ENCODE measurements around the gene TSHZ1. TPM values are rescaled to one million over a fixed set of nuclear protein-coding genes. Genes with fewer than 3 reads are reported as not detected.
A peak's percentile ranks its signal among the peaks of the same experiment; 100 is the strongest.

TSHZ1 gene
- polyA plus RNA-seq, 1 of the 3 experiments (the other 2 are of a cell fraction) = 2.6 TPM

DNA sequence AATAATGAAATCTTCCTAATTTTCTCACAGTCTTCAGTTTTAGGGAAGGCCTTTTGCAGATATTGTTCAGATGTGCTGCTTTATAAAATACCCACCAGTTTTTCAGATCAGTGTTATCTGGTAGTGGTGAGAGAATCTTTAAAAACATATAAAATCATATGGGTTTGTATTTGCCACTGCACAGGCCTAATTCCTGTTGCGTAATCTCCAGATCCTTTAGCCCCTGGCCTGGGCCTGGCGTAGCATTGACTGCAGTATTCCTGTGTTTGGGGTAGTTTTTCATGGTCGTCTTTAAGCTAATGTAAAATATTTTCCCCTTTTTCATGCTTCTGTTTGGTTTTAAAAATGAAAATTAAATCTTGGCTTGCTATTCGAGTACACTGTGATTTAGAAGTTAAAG, 43.2 kb downstream of the TSHZ1 start:
- no peaks in the 10 kb centered on the region for H3K36me3 ChIP-seq (replicated peaks in 1 of 2; ENCODE audit: control insufficient read depth in 1 of 2, insufficient read depth in 2 of 2, low read length in 1 of 2)
- 0 out of 2 replicates have a peak, but pooled peaks cover 3% of the 10 kb centered on the region for H3K79me2 ChIP-seq (ENCODE audit: insufficient read depth)
- H3K4me3 ChIP-seq (ENCODE audit: low read depth in 2 of 2, low read length in 1 of 2) = no peak overlapping the region
- 82% methylated on average over 4 of the region's 4 CpGs for WGBS (ENCODE audit: low lambda C conversion rate)
- H4K20me1 ChIP-seq (ENCODE audit: insufficient read depth) = no peaks in the 10 kb centered on the region
- no peak overlapping the region for H3K9ac ChIP-seq
- H3K9me3 ChIP-seq = no peaks in the 10 kb centered on the region
- no peaks in the 10 kb centered on the region for H3K9me2 ChIP-seq
- DNase-seq = peak; percentile 57
- TF ChIP-seq, protein P1, sequence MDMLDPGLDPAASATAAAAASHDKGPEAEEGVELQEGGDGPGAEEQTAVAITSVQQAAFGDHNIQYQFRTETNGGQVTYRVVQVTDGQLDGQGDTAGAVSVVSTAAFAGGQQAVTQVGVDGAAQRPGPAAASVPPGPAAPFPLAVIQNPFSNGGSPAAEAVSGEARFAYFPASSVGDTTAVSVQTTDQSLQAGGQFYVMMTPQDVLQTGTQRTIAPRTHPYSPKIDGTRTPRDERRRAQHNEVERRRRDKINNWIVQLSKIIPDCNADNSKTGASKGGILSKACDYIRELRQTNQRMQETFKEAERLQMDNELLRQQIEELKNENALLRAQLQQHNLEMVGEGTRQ (IDR thresholded peaks at IDR 0.05; ENCODE audit: borderline replicate concordance, low read depth, low read length) = no peak
- TF ChIP-seq TAF1 (IDR thresholded peaks at IDR 0.05; ENCODE audit: borderline replicate concordance, low read depth, low read length) = no peak
- no peak for TF ChIP-seq RXRA (IDR thresholded peaks at IDR 0.05; ENCODE audit: borderline replicate concordance, low read depth)
- no peak for TF ChIP-seq ELF1 (IDR thresholded peaks at IDR 0.05)
- no peak for TF ChIP-seq RFX5 (IDR thresholded peaks at IDR 0.05; ENCODE audit: low read length)
- no peak for TF ChIP-seq CHD2 (IDR thresholded peaks at IDR 0.05; ENCODE audit: low read length, partially characterized antibody)
- TF ChIP-seq FOXM1 (IDR thresholded peaks at IDR 0.05; ENCODE audit: low read depth) = no peak
- no peak for TF ChIP-seq SIN3A (IDR thresholded peaks at IDR 0.05; ENCODE audit: borderline replicate concordance, low read depth, low read length)
- TF ChIP-seq RAD21 (IDR thresholded peaks at IDR 0.05; ENCODE audit: low read length) = no peak
- TF ChIP-seq RCOR1 (IDR thresholded peaks at IDR 0.05; ENCODE audit: low read length) = no peak
- TF ChIP-seq NRF1 (IDR thresholded peaks at IDR 0.05; ENCODE audit: low read depth, low read length) = no peak
- TF ChIP-seq, protein P2, sequence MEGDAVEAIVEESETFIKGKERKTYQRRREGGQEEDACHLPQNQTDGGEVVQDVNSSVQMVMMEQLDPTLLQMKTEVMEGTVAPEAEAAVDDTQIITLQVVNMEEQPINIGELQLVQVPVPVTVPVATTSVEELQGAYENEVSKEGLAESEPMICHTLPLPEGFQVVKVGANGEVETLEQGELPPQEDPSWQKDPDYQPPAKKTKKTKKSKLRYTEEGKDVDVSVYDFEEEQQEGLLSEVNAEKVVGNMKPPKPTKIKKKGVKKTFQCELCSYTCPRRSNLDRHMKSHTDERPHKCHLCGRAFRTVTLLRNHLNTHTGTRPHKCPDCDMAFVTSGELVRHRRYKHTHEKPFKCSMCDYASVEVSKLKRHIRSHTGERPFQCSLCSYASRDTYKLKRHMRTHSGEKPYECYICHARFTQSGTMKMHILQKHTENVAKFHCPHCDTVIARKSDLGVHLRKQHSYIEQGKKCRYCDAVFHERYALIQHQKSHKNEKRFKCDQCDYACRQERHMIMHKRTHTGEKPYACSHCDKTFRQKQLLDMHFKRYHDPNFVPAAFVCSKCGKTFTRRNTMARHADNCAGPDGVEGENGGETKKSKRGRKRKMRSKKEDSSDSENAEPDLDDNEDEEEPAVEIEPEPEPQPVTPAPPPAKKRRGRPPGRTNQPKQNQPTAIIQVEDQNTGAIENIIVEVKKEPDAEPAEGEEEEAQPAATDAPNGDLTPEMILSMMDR (IDR thresholded peaks at IDR 0.05) = no peak
- TF ChIP-seq EZH2phosphoT487 (IDR thresholded peaks at IDR 0.05; ENCODE audit: borderline replicate concordance, low read depth) = no peak
- TF ChIP-seq, protein P3, sequence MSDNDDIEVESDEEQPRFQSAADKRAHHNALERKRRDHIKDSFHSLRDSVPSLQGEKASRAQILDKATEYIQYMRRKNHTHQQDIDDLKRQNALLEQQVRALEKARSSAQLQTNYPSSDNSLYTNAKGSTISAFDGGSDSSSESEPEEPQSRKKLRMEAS (IDR thresholded peaks at IDR 0.05; ENCODE audit: low read depth) = no peak
- TF ChIP-seq TCF12 (IDR thresholded peaks at IDR 0.05) = no peak
- TF ChIP-seq JUND (IDR thresholded peaks at IDR 0.05) = no peak
- TF ChIP-seq, protein P4, sequence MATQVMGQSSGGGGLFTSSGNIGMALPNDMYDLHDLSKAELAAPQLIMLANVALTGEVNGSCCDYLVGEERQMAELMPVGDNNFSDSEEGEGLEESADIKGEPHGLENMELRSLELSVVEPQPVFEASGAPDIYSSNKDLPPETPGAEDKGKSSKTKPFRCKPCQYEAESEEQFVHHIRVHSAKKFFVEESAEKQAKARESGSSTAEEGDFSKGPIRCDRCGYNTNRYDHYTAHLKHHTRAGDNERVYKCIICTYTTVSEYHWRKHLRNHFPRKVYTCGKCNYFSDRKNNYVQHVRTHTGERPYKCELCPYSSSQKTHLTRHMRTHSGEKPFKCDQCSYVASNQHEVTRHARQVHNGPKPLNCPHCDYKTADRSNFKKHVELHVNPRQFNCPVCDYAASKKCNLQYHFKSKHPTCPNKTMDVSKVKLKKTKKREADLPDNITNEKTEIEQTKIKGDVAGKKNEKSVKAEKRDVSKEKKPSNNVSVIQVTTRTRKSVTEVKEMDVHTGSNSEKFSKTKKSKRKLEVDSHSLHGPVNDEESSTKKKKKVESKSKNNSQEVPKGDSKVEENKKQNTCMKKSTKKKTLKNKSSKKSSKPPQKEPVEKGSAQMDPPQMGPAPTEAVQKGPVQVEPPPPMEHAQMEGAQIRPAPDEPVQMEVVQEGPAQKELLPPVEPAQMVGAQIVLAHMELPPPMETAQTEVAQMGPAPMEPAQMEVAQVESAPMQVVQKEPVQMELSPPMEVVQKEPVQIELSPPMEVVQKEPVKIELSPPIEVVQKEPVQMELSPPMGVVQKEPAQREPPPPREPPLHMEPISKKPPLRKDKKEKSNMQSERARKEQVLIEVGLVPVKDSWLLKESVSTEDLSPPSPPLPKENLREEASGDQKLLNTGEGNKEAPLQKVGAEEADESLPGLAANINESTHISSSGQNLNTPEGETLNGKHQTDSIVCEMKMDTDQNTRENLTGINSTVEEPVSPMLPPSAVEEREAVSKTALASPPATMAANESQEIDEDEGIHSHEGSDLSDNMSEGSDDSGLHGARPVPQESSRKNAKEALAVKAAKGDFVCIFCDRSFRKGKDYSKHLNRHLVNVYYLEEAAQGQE (IDR thresholded peaks at IDR 0.05; ENCODE audit: low read depth, low read length) = no peak
- no peak for TF ChIP-seq SMC3 (IDR thresholded peaks at IDR 0.05; ENCODE audit: low read depth, low read length)
- no peak for TF ChIP-seq FOSL2 (IDR thresholded peaks at IDR 0.05; ENCODE audit: borderline replicate concordance, low read depth)
- H3K27me3 ChIP-seq (ENCODE audit: insufficient read depth) = no peaks in the 10 kb centered on the region
- peaks cover 0 to 27% of the 10 kb centered on the region in 2 experiments; a peak in 2 of 4 replicates for H3K4me1 ChIP-seq (ENCODE audit: control insufficient read depth in 1 of 2, insufficient read depth in 2 of 2, low read depth in 1 of 2, low read length in 1 of 2)
- H2AFZ ChIP-seq (ENCODE audit: low read depth) = no peak overlapping the region
- POLR2A ChIA-PET = no interaction called here
- CTCF ChIA-PET = no interaction called here
- peaks cover 7% of the 10 kb centered on the region for H3F3A ChIP-seq (replicated peaks; ENCODE audit: insufficient read depth)
- H3K27ac ChIP-seq (ENCODE audit: low read depth in 2 of 2, low read length in 1 of 2) = peak overlapping the region in 1 of 2 experiments; percentile 22; a peak in 1 of 4 replicates
- H3K4me2 ChIP-seq = no peak overlapping the region

Measured in SK-N-SH (cell line).